Smooth muscle cell (in vitro differentiated cells): ENCODE data around the gene PEX5L. TPM values are rescaled to one million over a fixed set of nuclear protein-coding genes. Genes with fewer than 3 reads are reported as not detected.
"Not testable (repeated sequence)": the region's sequence is repeated elsewhere in the genome, so short reads cannot be mapped to it uniquely, and the experiment has no call there.

Source experiments
- DNase-seq: peaks from one replicate; lab custom pipeline; 2025; ENCODE audit not compliant: unreplicated experiment; lab: John Stamatoyannopoulos, UW
- H2AFZ ChIP-seq: fragments of 200-600 bp; sonication (generic); 2 replicates; pipeline ENCODE4 v1.6.0; 2016; ENCODE audit warnings: antibody characterized with exemption, low read depth, mild to moderate bottlenecking
- H3F3A ChIP-seq: fragments of 200-600 bp; sonication (generic); 2 replicates; pipeline ENCODE4 v1.6.0; 2017; ENCODE audit warnings: antibody characterized with exemption, low read depth
- H3K27ac ChIP-seq: fragments of 200-600 bp; sonication (generic); 2 replicates; pipeline ENCODE4 v1.5.1; 2016; ENCODE audit warnings: low read depth, mild to moderate bottlenecking
- H3K27me3 ChIP-seq: fragments of 200-600 bp; sonication (generic); 2 replicates; pipeline ENCODE4 v1.6.1; 2016; ENCODE audit warnings: low read depth, mild to moderate bottlenecking
- H3K36me3 ChIP-seq: fragments of 200-600 bp; sonication (generic); 2 replicates; pipeline ENCODE4 v1.5.1; 2016; ENCODE audit warnings: low read depth
- H3K4me1 ChIP-seq: fragments of 200-600 bp; sonication (generic); 2 replicates; pipeline ENCODE4 v1.5.1; 2016; ENCODE audit warnings: low read depth
- H3K4me2 ChIP-seq: fragments of 200-600 bp; sonication (generic); 2 replicates; pipeline ENCODE4 v1.6.0; 2016; ENCODE audit warnings: mild to moderate bottlenecking
- H3K4me3 ChIP-seq: fragments of 200-600 bp; sonication (generic); 2 replicates; pipeline ENCODE4 v1.5.1; 2016; ENCODE audit warnings: mild to moderate bottlenecking
- H3K79me2 ChIP-seq: fragments of 200-600 bp; sonication (generic); 2 replicates; pipeline ENCODE4 v1.6.0; 2016; ENCODE audit warnings: low read depth, mild to moderate bottlenecking
- H3K9ac ChIP-seq: fragments of 200-600 bp; sonication (generic); 2 replicates; pipeline ENCODE4 v1.6.0; 2016; ENCODE audit warnings: low read depth
- H3K9me3 ChIP-seq: fragments of 200-600 bp; sonication (generic); replicated peaks from 2 replicates; pipeline ENCODE4 v1.5.1; 2016; ENCODE audit warnings: low read depth
- H4K20me1 ChIP-seq: fragments of 200-600 bp; sonication (generic); 2 replicates; pipeline ENCODE4 v1.6.0; 2016; ENCODE audit warnings: low read depth
- CTCF ChIP-seq: fragments of 200-600 bp; sonication (generic); IDR thresholded peaks from 2 replicates; pipeline ENCODE4 v1.5.1; 2017; ENCODE audit warnings: borderline replicate concordance, mild to moderate bottlenecking, antibody characterized with exemption; ENCODE audit not compliant: insufficient read depth, poor library complexity, severe bottlenecking
- WGBS: methylation state at CpG from one replicate; pipeline ENCODE4 v1.1.7; 2016; ENCODE audit warnings: low lambda C conversion rate; 5-methylcytosine and 5-hydroxymethylcytosine counted together
- polyA plus RNA-seq: library from polyadenylated mRNA; unstranded; fragments of >200 nt; fragmentation: Nextera tagmentation; extraction: Ambion mirVana; gene quantifications from 2 replicates; pipeline ENCODE4 v1.2.1, GENCODE V29; 2016
- total RNA-seq: library from RNA; depleted of rRNA; stranded (reverse); fragments of >200 nt; gene quantifications from 2 replicates; pipeline ENCODE4 v1.2.3, GENCODE V29; 2014

Gene PEX5L
- total and polyA plus RNA-seq, 2 experiments from 2014 or later: not detected

DNA sequence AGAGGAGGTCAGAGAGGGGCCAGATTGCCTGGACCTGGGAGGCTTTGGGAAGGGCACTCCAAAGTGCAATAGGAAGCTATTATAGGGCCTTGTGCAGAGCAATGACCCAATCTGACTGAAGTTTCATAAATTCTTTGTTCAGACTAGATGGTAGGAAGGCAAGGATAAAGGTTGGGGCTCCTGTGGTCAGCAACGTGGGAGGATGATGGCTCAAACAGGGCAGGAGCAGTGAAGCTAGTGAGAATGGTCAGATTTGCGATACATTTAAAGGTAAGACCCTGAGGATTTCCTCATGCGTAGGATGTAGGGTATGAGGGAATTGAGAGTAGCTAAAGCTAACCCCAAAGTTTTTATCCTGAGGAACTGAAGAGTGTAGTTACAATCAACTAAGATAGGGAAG is 244.9 kb downstream of the PEX5L start:
- no peak for DNase-seq

DNA sequence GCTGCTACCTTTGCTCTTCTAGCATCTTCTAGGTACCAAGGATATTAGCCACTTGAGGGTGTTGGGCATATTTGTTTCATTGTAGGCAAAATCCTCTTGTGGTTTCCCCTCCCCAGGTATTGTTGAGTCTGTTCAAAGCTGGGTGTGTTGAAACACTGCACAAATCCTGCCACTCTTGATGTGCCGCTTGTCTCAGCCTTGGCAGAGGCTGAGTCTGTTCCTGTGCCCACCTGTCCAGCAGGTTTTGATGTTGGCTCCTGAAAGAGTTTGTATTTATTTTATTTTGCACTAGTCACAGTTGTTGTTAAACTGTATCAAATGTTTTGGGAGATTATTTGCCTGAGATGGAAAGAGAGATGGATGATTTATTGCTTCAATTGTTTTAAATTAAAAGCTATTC is 247.7 kb downstream of the PEX5L start:
- Histone ChIP-seq H3K27me3 (no peaks in the 10 kb centered on the region), H3F3A (no peaks in the 10 kb centered on the region), H2AFZ (no peak overlapping the region), H3K27ac (no peak overlapping the region), H3K36me3 (no peaks in the 10 kb centered on the region), H4K20me1 (no peaks in the 10 kb centered on the region), H3K4me3 (no peak overlapping the region), H3K79me2 (no peaks in the 10 kb centered on the region), H3K4me2 (no peak overlapping the region), H3K9ac (no peak overlapping the region), H3K9me3 (no peaks in the 10 kb centered on the region), H3K4me1 (no peaks in the 10 kb centered on the region)
- no peak for TF ChIP-seq CTCF
- DNase-seq: no peak
- 91% methylated on average over 1 of the region's 1 CpG for WGBS

More for the DNA sequence above, 244.9 kb downstream of the PEX5L start:
- Histone ChIP-seq H3K4me1 (no peaks in the 10 kb centered on the region), H3K4me3 (no peak overlapping the region), H2AFZ (no peak overlapping the region), H3K27me3 (no peaks in the 10 kb centered on the region), H3K4me2 (no peak overlapping the region), H4K20me1 (no peaks in the 10 kb centered on the region), H3K36me3 (no peaks in the 10 kb centered on the region), H3K9me3 (no peaks in the 10 kb centered on the region), H3K9ac (no peak overlapping the region), H3F3A (no peaks in the 10 kb centered on the region), H3K27ac (no peak overlapping the region), H3K79me2 (no peaks in the 10 kb centered on the region)
- WGBS: 99% methylated on average over 3 of the region's 3 CpGs
- no peak for TF ChIP-seq CTCF

DNA sequence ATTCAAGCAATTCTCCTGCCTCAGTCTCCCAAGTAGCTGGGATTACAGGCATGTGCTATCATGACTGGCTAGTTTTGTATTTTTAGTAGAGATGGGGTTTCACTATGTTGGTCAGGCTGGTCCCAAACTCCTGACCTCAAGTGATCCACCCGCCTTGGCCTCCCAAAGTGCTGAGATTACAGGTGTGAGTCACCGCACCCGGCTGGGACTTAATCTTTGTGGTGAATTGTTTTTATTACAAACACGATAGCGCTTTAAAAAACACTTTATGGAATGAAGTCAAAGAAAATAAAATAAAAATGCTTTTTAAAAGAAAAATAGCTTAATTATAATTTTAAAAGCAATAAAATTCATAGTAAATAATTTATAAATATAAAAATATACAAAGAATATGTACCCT is 253.9 kb downstream of the PEX5L start:
- not testable (repeated sequence) for H3K4me2 ChIP-seq, H3K27ac ChIP-seq, H2AFZ ChIP-seq, H3K9me3 ChIP-seq, H3K27me3 ChIP-seq, H4K20me1 ChIP-seq, H3K4me1 ChIP-seq, H3K9ac ChIP-seq, DNase-seq, H3F3A ChIP-seq, H3K36me3 ChIP-seq, H3K79me2 ChIP-seq, H3K4me3 ChIP-seq
- WGBS: 60% methylated on average over 5 of the region's 5 CpGs

- Histone ChIP-seq H3K27me3 (no peaks in the 10 kb centered on the region), H3K79me2 (no peaks in the 10 kb centered on the region), H3K36me3 (no peaks in the 10 kb centered on the region), H3K9me3 (no peaks in the 10 kb centered on the region), H3K27ac (no peak overlapping the region), H2AFZ (no peak overlapping the region), H3K4me3 (no peak overlapping the region), H4K20me1 (no peaks in the 10 kb centered on the region), H3F3A (no peaks in the 10 kb centered on the region), H3K4me2 (no peak overlapping the region), H3K4me1 (no peaks in the 10 kb centered on the region), H3K9ac (no peak overlapping the region)
- DNase-seq: no peak
- 98% methylated on average over 28 of the region's 28 CpGs for WGBS
- no peak for TF ChIP-seq CTCF
Observed at GRCh38 chr3:179775416-179776122, 261.2 kb downstream of the PEX5L start.
